Measurements from ENCODE around the gene LINGO4. TPM values are rescaled to one million over a fixed set of nuclear protein-coding genes. Genes with fewer than 3 reads are reported as not detected.

Gene LINGO4
- total and polyA plus RNA-seq, 2 of the 13 experiments (the other 11 are each of a cell fraction or from before 2014, with no cell fraction given), result 0.02 to 0.05 TPM

DNA sequence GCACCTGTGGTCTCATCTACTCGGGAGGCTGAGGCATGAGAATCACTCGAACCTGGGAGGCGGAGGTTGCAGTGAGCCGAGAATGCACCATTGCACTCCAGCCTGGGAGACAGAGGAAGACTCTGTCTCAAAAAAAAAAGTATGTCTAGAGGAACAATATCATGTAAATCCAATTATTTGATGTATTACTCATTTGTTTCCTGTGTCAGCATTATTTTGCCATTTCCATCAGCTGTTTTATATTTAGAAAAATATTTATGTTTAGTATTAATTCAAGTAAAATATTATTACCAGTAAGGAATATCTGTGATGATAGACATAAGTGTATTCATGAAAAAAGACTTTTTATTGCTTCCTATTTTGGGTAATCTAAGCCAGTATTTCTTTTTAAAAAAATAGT is 27.9 kb downstream of the LINGO4 start:
- H3K4me2 ChIP-seq (ENCODE audit: low read depth, low read length), result no peak overlapping the region
- no peak overlapping the region for H3K9ac ChIP-seq (ENCODE audit: insufficient read depth, low read depth, low read length)
- ChIA-PET CTCF (ENCODE audit: low intra/inter-chr PET ratio, low total read pairs) (no interaction called here), POLR2A (interaction anchor here (1.4 kb wide), 1 partner anchor 14 kb away, joined by 3 read pairs; the partner anchor contains the start of gene MRPL9)
- H2AFZ ChIP-seq (ENCODE audit: low read length), result no peak overlapping the region
- no TSS peak for BruUV-seq (replicated peaks)
- in situ Hi-C loops (cut with HindIII; ENCODE audit: extremely low pct_ligation_motif_present, low pct_unique_long_range_greater_than_20kb) (no loop called here), intact Hi-C loops (cut with micrococcal nuclease; ENCODE audit: unreplicated experiment) (no loop called here)
- H3K27me3 ChIP-seq (ENCODE audit: control insufficient read depth in 1 of 2, insufficient read depth in 2 of 2, low read length in 2 of 2), result no peaks in the 10 kb centered on the region
- H4K20me1 ChIP-seq (ENCODE audit: insufficient read depth, low read length), result no peaks in the 10 kb centered on the region
- ATAC-seq (no peak), DNase-seq (ENCODE audit: low spot score) (no peak), FAIRE-seq (no peak)
- no peaks in the 10 kb centered on the region for H3K79me2 ChIP-seq (ENCODE audit: insufficient read depth, low read length)
- 93% methylated on average over 4 of the region's 4 CpGs for WGBS (ENCODE audit: low lambda C conversion rate)
- H3K9me3 ChIP-seq (ENCODE audit: low read length), result no peaks in the 10 kb centered on the region
- no peak overlapping the region for H3K27ac ChIP-seq (ENCODE audit: extremely low read length, insufficient read depth, low read length)
- no peaks in the 10 kb centered on the region for H3K4me1 ChIP-seq (ENCODE audit: insufficient read depth, low read length)
- TF ChIP-seq MAFF (IDR thresholded peaks at IDR 0.05; ENCODE audit: low read depth, low read length) (peak; percentile 58; the same call in 1 of the 2 replicates), HMGA1 (CRISPR knock-in tag; conservative IDR thresholded peaks at IDR 0.05) (no peak), MAFK (conservative IDR thresholded peaks at IDR 0.05 in 1 of 2, IDR thresholded peaks at IDR 0.05 in 1 of 2; ENCODE audit: low read length in 2 of 2) (peak; percentile 35 to 79; a peak in 3 of 4 replicates)
- no peaks in the 10 kb centered on the region; a peak in 1 of 5 replicates for H3K36me3 ChIP-seq (replicated peaks in 1 of 2; ENCODE audit: control insufficient read depth in 1 of 2, insufficient read depth in 2 of 2, low read length in 2 of 2)
- no peak overlapping the region for H3K4me3 ChIP-seq (replicated peaks in 1 of 3; ENCODE audit: insufficient read depth in 1 of 3, low read depth in 2 of 3, low read length in 3 of 3)

DNA sequence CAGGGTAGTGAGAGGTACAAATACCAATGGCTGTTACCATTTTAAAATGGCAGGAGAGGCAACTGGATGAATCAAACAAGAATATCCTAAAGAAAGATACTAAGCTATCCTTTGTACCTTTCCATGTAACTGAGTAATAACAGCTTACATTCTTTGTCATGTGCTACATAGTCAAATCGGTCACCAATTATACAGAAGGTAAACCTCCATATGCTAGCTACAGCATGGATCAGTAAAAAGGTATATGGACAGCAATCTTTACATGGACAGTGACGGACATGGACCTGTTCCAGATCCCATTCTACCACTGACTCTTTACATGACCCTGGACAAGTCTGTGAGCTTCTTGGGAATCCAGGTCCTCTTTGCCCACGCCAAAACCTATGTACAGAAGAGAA is 28.6 kb downstream of the LINGO4 start:
- intact Hi-C loops (cut with micrococcal nuclease; ENCODE audit: unreplicated experiment) (no loop called here), in situ Hi-C loops (cut with HindIII; ENCODE audit: extremely low pct_ligation_motif_present, low pct_unique_long_range_greater_than_20kb) (no loop called here)
- no peak overlapping the region for H3K9ac ChIP-seq (ENCODE audit: insufficient read depth, low read depth, low read length)
- no peaks in the 10 kb centered on the region for H3K79me2 ChIP-seq (ENCODE audit: insufficient read depth, low read length)
- FAIRE-seq (no peak), ATAC-seq (no peak), DNase-seq (ENCODE audit: low spot score) (no peak)
- ChIA-PET CTCF (ENCODE audit: low intra/inter-chr PET ratio, low total read pairs) (no interaction called here), POLR2A (interaction anchor here (1.4 kb wide), 1 partner anchor 14 kb away, joined by 3 read pairs; the partner anchor contains the start of gene MRPL9)
- no peaks in the 10 kb centered on the region for H3K27me3 ChIP-seq (ENCODE audit: control insufficient read depth in 1 of 2, insufficient read depth in 2 of 2, low read length in 2 of 2)
- TF ChIP-seq SMAD1 (CRISPR knock-in tag; IDR thresholded peaks at IDR 0.05; ENCODE audit: borderline replicate concordance, low read depth), result no peak
- TF ChIP-seq ZNF644 (CRISPR knock-in tag; IDR thresholded peaks at IDR 0.05; ENCODE audit: low read depth), result no peak
- TF ChIP-seq, protein P1, sequence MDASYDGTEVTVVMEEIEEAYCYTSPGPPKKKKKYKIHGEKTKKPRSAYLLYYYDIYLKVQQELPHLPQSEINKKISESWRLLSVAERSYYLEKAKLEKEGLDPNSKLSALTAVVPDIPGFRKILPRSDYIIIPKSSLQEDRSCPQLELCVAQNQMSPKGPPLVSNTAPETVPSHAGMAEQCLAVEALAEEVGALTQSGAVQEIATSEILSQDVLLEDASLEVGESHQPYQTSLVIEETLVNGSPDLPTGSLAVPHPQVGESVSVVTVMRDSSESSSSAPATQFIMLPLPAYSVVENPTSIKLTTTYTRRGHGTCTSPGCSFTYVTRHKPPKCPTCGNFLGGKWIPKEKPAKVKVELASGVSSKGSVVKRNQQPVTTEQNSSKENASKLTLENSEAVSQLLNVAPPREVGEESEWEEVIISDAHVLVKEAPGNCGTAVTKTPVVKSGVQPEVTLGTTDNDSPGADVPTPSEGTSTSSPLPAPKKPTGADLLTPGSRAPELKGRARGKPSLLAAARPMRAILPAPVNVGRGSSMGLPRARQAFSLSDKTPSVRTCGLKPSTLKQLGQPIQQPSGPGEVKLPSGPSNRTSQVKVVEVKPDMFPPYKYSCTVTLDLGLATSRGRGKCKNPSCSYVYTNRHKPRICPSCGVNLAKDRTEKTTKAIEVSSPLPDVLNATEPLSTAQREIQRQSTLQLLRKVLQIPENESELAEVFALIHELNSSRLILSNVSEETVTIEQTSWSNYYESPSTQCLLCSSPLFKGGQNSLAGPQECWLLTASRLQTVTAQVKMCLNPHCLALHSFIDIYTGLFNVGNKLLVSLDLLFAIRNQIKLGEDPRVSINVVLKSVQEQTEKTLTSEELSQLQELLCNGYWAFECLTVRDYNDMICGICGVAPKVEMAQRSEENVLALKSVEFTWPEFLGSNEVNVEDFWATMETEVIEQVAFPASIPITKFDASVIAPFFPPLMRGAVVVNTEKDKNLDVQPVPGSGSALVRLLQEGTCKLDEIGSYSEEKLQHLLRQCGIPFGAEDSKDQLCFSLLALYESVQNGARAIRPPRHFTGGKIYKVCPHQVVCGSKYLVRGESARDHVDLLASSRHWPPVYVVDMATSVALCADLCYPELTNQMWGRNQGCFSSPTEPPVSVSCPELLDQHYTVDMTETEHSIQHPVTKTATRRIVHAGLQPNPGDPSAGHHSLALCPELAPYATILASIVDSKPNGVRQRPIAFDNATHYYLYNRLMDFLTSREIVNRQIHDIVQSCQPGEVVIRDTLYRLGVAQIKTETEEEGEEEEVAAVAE (CRISPR knock-in tag; IDR thresholded peaks at IDR 0.05; ENCODE audit: borderline replicate concordance), result no peak
- TF ChIP-seq ATAD3A (CRISPR knock-in tag; IDR thresholded peaks at IDR 0.05), result no peak
- no peak for TF ChIP-seq MEIS1 (CRISPR knock-in tag; IDR thresholded peaks at IDR 0.05; ENCODE audit: borderline replicate concordance)
- TF ChIP-seq DPF2 (CRISPR knock-in tag; IDR thresholded peaks at IDR 0.05; ENCODE audit: borderline replicate concordance, low read depth), result no peak
- TF ChIP-seq ZNF558 (CRISPR knock-in tag; IDR thresholded peaks at IDR 0.05; ENCODE audit: borderline replicate concordance), result no peak
- BruUV-seq (replicated peaks), result no TSS peak
- no peak overlapping the region for H2AFZ ChIP-seq (ENCODE audit: low read length)
- H3K4me1 ChIP-seq (ENCODE audit: insufficient read depth, low read length), result no peaks in the 10 kb centered on the region
- no peaks in the 10 kb centered on the region; a peak in 1 of 5 replicates for H3K36me3 ChIP-seq (replicated peaks in 1 of 2; ENCODE audit: control insufficient read depth in 1 of 2, insufficient read depth in 2 of 2, low read length in 2 of 2)
- no peak overlapping the region for H3K4me2 ChIP-seq (ENCODE audit: low read depth, low read length)
- WGBS (ENCODE audit: low lambda C conversion rate), result 74% methylated on average over 3 of the region's 3 CpGs
- no peaks in the 10 kb centered on the region for H3K9me3 ChIP-seq (ENCODE audit: low read length)
- no peak overlapping the region for H3K4me3 ChIP-seq (replicated peaks in 1 of 3; ENCODE audit: insufficient read depth in 1 of 3, low read depth in 2 of 3, low read length in 3 of 3)
- no peak overlapping the region for H3K27ac ChIP-seq (ENCODE audit: extremely low read length, insufficient read depth, low read length)
- no peaks in the 10 kb centered on the region for H4K20me1 ChIP-seq (ENCODE audit: insufficient read depth, low read length)

Data from HepG2 (cell line).